Activated CD4-positive, alpha-beta memory T cell treated with anti-CD3 and anti-CD28 coated beads, Interleukin-2, amount 10 ng/mL, durations not matched to agents 7 days and 5 days (primary cell): ENCODE results near the gene PLEKHA5. TPM values are rescaled to one million over a fixed set of nuclear protein-coding genes. Genes with fewer than 3 reads are reported as not detected.
"Not testable (repeated sequence)": the region's sequence is repeated elsewhere in the genome, so short reads cannot be mapped to it uniquely, and the experiment has no call there.

Experiments
- CTCF ChIA-PET: fragments of 350-600 bp; sonication (Branson Sonifier 250); formaldehyde crosslinking; loops from one replicate; lab custom pipeline; 2021; ENCODE audit warnings: antibody characterized with exemption, inconsistent platforms; lab: Charles Lee
- POLR2A ChIA-PET: fragments of 350-600 bp; sonication (Branson Sonifier 250); formaldehyde crosslinking; loops from one replicate; lab custom pipeline; 2021; ENCODE audit warnings: antibody characterized with exemption; lab: Charles Lee
- DNase-seq: peaks from one replicate; pipeline ENCODE4 v3.0.0-alpha.2; 2020
- H3K27ac Mint-ChIP-seq: one replicate; pipeline ENCODE4 v1.8.0; 2021; ENCODE audit warnings: mild to moderate bottlenecking, mixed read lengths
- H3K27me3 Mint-ChIP-seq: one replicate; pipeline ENCODE4 v1.8.0; 2021; ENCODE audit warnings: mixed read lengths
- H3K36me3 Mint-ChIP-seq: one replicate; pipeline ENCODE4 v1.8.0; 2021; ENCODE audit warnings: low read depth, mixed read lengths
- H3K4me1 Mint-ChIP-seq: one replicate; pipeline ENCODE4 v1.8.0; 2021; ENCODE audit warnings: mixed read lengths
- H3K4me3 Mint-ChIP-seq: one replicate; pipeline ENCODE4 v1.8.0; 2021; ENCODE audit warnings: mild to moderate bottlenecking, mixed read lengths
- H3K9me3 Mint-ChIP-seq: one replicate; pipeline ENCODE4 v1.8.0; 2021; ENCODE audit warnings: mixed read lengths
- total RNA-seq, 2 experiments: library from RNA; stranded (reverse); gene quantifications; one replicate each; pipeline ENCODE4 v1.2.3, GENCODE V29; 2021

The PLEKHA5 gene
- total RNA-seq, 2 experiments from 2014 or later, result 13.5 to 15.2 TPM

- no peak overlapping the region for H3K27ac Mint-ChIP-seq
- no peaks in the 10 kb centered on the region for H3K27me3 Mint-ChIP-seq
- no peak overlapping the region for H3K4me3 Mint-ChIP-seq
- H3K36me3 Mint-ChIP-seq, result no peaks in the 10 kb centered on the region
- H3K9me3 Mint-ChIP-seq, result no peaks in the 10 kb centered on the region
- no peak for DNase-seq
- no peaks in the 10 kb centered on the region for H3K4me1 Mint-ChIP-seq
- POLR2A ChIA-PET, result no interaction called here
- CTCF ChIA-PET, result no interaction called here
Measured at GRCh38 chr12:19158923-19159322, 29.4 kb downstream of the PLEKHA5 start.

DNA sequence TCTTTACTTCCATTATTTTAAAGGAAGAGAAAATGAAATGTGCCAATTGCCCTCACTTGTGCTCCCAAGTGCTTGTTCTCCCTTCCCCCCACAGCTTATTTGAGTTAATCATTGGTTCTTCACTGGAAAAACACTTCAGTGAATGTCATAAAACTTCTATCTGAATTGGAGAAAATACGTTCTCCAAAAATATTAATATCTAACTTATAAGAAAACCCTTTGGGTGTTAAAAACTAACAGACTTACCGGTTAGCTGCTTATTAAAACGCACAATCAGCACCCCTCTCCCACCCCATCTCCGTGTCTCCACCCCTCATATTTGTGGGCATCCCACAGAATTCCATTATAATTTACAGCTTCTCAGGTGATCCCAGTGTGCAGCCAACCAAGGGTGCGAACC is 31.7 kb downstream of the PLEKHA5 start:
- ChIA-PET POLR2A (no interaction called here), CTCF (interaction anchor here (1.2 kb wide), 1 partner anchor 25 kb away, joined by 3 read pairs; no protein-coding TSS in a partner anchor)
- H3K4me3 Mint-ChIP-seq, result no peak overlapping the region
- no peak for DNase-seq
- H3K27me3 Mint-ChIP-seq, result no peaks in the 10 kb centered on the region
- H3K36me3 Mint-ChIP-seq, result peaks cover 3% of the 10 kb centered on the region
- H3K4me1 Mint-ChIP-seq, result peaks cover 2% of the 10 kb centered on the region
- H3K27ac Mint-ChIP-seq, result no peak overlapping the region
- H3K9me3 Mint-ChIP-seq, result no peaks in the 10 kb centered on the region

DNA sequence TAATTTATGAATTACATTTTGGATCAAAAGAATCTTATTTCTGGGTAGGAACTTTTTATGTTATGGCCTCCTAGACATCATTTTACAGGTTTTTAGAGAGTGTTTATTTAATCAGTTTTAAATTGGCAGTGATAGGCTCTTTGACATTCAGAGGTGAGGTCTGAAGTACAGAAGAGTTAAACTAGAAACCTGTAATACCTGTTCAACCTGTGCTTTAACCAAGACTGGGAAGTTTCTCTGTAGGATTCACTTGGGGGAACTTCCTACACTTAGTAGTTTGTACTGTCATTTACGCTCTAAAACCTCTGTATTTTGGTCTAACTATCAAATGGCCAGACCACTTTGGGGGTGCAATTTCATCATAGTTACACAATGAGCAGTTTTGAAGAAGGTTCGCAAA is 35.9 kb downstream of the PLEKHA5 start:
- Mint-ChIP-seq H3K4me3 (no peak overlapping the region), H3K27me3 (no peaks in the 10 kb centered on the region), H3K4me1 (peaks cover 2% of the 10 kb centered on the region), H3K9me3 (no peaks in the 10 kb centered on the region), H3K36me3 (peaks cover 3% of the 10 kb centered on the region), H3K27ac (no peak overlapping the region)
- CTCF ChIA-PET, result no interaction called here
- no peak for DNase-seq
- POLR2A ChIA-PET, result no interaction called here

- Mint-ChIP-seq H3K9me3 (no peaks in the 10 kb centered on the region), H3K27ac (no peak overlapping the region), H3K4me3 (no peak overlapping the region), H3K27me3 (no peaks in the 10 kb centered on the region), H3K36me3 (peaks cover 3% of the 10 kb centered on the region), H3K4me1 (peaks cover 2% of the 10 kb centered on the region)
- POLR2A ChIA-PET, result no interaction called here
- no peak for DNase-seq
- CTCF ChIA-PET, result no interaction called here
Measured at GRCh38 chr12:19166387-19166786, 36.9 kb downstream of the PLEKHA5 start.

- Mint-ChIP-seq H3K27me3 (no peaks in the 10 kb centered on the region), H3K27ac (no peak overlapping the region), H3K36me3 (peaks cover 3% of the 10 kb centered on the region), H3K9me3 (no peaks in the 10 kb centered on the region), H3K4me3 (no peak overlapping the region), H3K4me1 (peaks cover 2% of the 10 kb centered on the region)
- POLR2A ChIA-PET, result no interaction called here
- CTCF ChIA-PET, result no interaction called here
- DNase-seq, result no peak
Measured at GRCh38 chr12:19166956-19167355, 37.4 kb downstream of the PLEKHA5 start.

DNA sequence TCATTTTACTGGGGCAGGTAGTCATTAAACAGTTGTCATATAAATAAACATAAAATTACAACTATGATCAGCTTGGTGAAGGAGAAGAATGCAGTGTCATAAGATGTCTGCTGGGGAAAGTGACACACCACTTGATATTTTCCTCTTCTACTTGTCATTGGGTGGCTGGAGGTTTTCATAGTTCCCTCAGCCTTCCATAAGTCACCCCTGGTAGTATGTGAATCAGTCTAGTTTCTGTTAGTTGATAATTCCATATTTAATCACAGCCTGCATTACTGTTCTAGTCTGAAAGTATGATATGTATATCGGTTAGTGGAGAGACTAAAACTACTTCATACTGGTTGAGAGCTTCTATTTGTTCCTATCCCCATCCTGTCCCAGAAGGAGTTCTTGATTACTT is 38.2 kb downstream of the PLEKHA5 start:
- peaks cover 3% of the 10 kb centered on the region for H3K36me3 Mint-ChIP-seq
- no peaks in the 10 kb centered on the region for H3K27me3 Mint-ChIP-seq
- H3K4me3 Mint-ChIP-seq, result no peak overlapping the region
- CTCF ChIA-PET, result no interaction called here
- POLR2A ChIA-PET, result no interaction called here
- H3K27ac Mint-ChIP-seq, result no peak overlapping the region
- H3K9me3 Mint-ChIP-seq, result no peaks in the 10 kb centered on the region
- H3K4me1 Mint-ChIP-seq, result peaks cover 2% of the 10 kb centered on the region
- no peak for DNase-seq

GRCh38 chr12:19168644-19169043 is 39.1 kb downstream of the PLEKHA5 start:
- Mint-ChIP-seq H3K4me3 (no peak overlapping the region), H3K9me3 (no peaks in the 10 kb centered on the region), H3K27ac (no peak overlapping the region), H3K4me1 (peaks cover 2% of the 10 kb centered on the region), H3K27me3 (no peaks in the 10 kb centered on the region), H3K36me3 (peaks cover 3% of the 10 kb centered on the region)
- ChIA-PET POLR2A (no interaction called here), CTCF (no interaction called here)
- DNase-seq, result no peak

DNA sequence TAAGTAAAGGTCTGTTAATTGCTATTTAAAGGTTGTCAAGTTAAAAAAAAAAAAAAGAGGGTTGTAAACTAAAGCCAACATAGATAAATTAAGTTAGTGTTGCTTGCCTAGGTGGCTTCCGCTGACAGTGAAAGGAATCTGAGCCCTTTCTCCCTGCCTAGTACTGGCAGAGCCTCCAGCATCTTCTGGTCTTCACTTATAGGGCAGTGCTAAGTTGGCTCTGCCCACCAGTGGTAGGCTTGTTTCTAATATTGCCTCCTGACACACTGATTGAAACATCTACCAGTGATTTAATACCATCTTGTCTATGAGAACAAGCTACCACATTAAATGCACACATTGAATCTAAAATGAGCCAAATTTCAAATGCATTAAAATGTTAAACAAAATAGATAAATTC is 39.7 kb downstream of the PLEKHA5 start:
- ChIA-PET POLR2A (no interaction called here), CTCF (no interaction called here)
- peaks cover 2% of the 10 kb centered on the region for H3K4me1 Mint-ChIP-seq
- H3K27ac Mint-ChIP-seq, result no peak overlapping the region
- no peak overlapping the region for H3K4me3 Mint-ChIP-seq
- peaks cover 3% of the 10 kb centered on the region for H3K36me3 Mint-ChIP-seq
- no peaks in the 10 kb centered on the region for H3K9me3 Mint-ChIP-seq
- no peak for DNase-seq
- H3K27me3 Mint-ChIP-seq, result no peaks in the 10 kb centered on the region

DNA sequence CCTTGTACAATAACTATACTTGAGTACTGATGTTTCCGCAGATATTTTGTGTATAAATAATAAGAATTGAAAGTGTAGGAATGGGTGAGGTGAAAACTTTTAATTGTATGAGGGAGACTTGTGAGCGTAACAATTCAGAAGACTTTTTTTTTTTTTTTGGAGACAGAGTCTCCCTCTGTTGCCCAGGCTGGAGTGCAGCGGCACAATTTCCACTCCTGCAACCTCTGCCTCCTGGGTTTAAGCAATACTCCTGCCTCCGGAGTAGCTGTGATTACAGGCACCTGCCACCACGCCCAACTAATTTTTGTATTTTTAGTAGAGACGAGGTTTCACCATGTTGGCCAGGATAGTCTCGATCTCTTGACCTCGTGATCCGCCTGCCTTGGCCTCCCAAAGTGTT is 40.8 kb downstream of the PLEKHA5 start:
- H3K4me3 Mint-ChIP-seq, H3K36me3 Mint-ChIP-seq, H3K4me1 Mint-ChIP-seq, H3K27me3 Mint-ChIP-seq, POLR2A ChIA-PET, DNase-seq, H3K9me3 Mint-ChIP-seq, CTCF ChIA-PET, H3K27ac Mint-ChIP-seq: not testable (repeated sequence)

DNA sequence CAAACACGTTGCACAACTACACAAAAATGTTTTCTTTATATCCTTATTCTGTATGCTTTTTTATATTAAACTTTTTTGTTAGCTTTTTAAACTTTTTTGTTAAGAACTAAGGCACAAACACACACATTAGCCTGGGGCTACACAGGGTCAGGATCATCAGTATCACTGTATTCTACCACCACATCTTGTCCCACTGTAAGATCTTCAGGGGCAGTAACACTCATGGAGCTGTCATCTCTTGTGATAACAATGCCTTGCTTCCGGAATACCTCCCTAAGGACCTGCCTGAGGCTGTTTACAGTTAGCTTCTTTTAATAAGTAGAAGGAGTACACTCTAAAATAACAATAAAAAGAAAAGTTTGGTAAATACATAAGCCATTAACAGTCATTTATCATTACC is 42.2 kb downstream of the PLEKHA5 start:
- no peaks in the 10 kb centered on the region for H3K4me1 Mint-ChIP-seq
- no peaks in the 10 kb centered on the region for H3K36me3 Mint-ChIP-seq
- H3K27me3 Mint-ChIP-seq, result no peaks in the 10 kb centered on the region
- H3K27ac Mint-ChIP-seq, result no peak overlapping the region
- ChIA-PET CTCF (no interaction called here), POLR2A (no interaction called here)
- H3K9me3 Mint-ChIP-seq, result no peaks in the 10 kb centered on the region
- DNase-seq, result no peak
- no peak overlapping the region for H3K4me3 Mint-ChIP-seq

DNA sequence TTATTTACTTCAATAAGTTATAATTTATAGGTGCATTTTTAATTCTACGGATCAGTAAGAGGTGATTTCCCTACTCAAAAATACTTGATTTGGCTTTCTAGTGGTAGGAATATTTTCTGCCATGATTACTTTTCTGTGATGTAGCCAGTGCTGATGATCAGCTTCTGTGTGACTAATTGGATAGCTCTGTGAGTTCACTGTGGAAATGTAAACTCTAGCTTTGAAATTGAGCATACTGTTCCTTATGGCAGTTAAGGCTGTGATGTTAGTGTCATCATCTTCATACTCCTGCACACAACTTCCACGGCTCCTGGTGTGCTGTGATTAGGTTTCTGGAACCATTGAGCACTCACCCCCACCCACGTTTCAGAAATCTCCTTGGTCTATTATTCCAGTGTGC is 48.2 kb downstream of the PLEKHA5 start:
- Mint-ChIP-seq H3K27ac (no peak overlapping the region), H3K27me3 (no peaks in the 10 kb centered on the region), H3K36me3 (no peaks in the 10 kb centered on the region), H3K9me3 (no peaks in the 10 kb centered on the region), H3K4me3 (no peak overlapping the region), H3K4me1 (no peaks in the 10 kb centered on the region)
- POLR2A ChIA-PET, result no interaction called here
- no peak for DNase-seq
- CTCF ChIA-PET, result no interaction called here

DNA sequence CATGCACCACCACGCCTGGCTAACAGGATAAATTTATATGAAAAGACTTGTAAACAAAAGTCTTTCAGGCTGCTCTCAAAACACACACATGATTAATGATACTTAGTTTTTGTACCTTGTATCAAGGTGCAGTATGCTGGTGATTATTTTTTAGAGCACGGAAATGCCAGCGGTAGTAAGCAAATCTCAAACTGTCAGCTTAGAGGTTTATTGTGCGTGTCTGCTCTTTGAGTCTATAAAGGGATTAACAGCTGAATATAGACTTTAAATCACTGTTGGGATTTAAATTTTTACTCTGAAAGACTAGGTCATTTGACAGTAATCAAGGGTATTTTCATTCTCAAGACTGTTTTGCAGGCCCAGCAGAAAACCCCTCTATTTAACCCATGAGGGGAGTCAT is 50.5 kb downstream of the PLEKHA5 start:
- no peaks in the 10 kb centered on the region for H3K27me3 Mint-ChIP-seq
- no peak overlapping the region for H3K27ac Mint-ChIP-seq
- no peak for DNase-seq
- H3K9me3 Mint-ChIP-seq, result no peaks in the 10 kb centered on the region
- ChIA-PET POLR2A (no interaction called here), CTCF (no interaction called here)
- H3K4me3 Mint-ChIP-seq, result no peak overlapping the region
- H3K4me1 Mint-ChIP-seq, result no peaks in the 10 kb centered on the region
- no peaks in the 10 kb centered on the region for H3K36me3 Mint-ChIP-seq

- Mint-ChIP-seq H3K27me3 (no peaks in the 10 kb centered on the region), H3K36me3 (no peaks in the 10 kb centered on the region), H3K4me1 (no peaks in the 10 kb centered on the region), H3K27ac (no peak overlapping the region), H3K9me3 (no peaks in the 10 kb centered on the region), H3K4me3 (no peak overlapping the region)
- no peak for DNase-seq
- ChIA-PET CTCF (interaction anchor here (1.2 kb wide), 1 partner anchor 264 kb away, joined by 3 read pairs; no protein-coding TSS in a partner anchor), POLR2A (no interaction called here)
Measured at GRCh38 chr12:19181666-19182426, 52.3 kb downstream of the PLEKHA5 start.
